ENCODE measurements around the gene ERG. TPM values are rescaled to one million over a fixed set of nuclear protein-coding genes. Genes with fewer than 3 reads are reported as not detected.

Gene ERG
- total RNA-seq, 1 experiment from 2014 or later = 0.11 TPM

DNA sequence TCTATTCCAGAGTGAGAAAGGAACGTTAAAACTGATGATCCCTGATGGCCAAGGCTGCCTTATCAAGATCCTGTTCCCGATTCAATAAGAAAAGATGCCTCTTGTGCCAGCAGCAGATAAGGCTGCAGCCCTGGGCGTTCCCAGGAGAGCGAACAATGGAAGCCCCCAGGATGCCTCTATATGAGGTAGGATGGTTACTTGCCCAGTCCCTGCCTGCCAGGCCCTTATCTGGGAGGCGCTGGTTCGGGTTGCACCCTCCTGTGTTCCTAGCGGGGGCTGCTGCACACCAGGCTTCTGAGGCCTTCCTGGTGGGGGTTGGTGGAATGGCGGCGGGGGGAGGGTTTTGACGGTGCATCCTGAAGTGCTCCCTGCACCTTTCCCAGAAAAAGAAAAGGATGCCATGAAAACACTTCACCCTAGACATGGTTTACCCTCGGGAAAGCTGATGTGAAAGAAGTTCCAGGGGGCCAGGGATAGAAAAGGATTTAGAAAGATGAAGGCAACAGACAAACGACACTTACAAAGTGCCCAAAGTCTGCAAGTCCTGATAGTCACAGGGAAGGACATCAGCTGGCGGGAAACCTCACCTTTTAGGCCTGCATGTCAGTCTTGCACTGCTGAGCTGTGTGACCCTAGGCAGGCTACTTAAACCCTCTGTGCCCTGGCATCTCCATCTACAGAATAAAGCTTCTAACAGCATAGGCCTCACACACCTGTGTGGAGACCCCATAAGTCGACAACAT is 141.2 kb downstream of the ERG start:
- Histone ChIP-seq H3K23me2 (ENCODE audit: insufficient read length, low read depth, low read length, poor library complexity, severe bottlenecking) (no peaks in the 10 kb centered on the region), H3K9me3 (ENCODE audit: control insufficient read depth, low read depth, low read length) (no peaks in the 10 kb centered on the region), H3K79me2 (ENCODE audit: insufficient read depth, low read length) (no peaks in the 10 kb centered on the region), H3K27ac (ENCODE audit: insufficient read length, low read depth, low read length) (no peak overlapping the region), H4K20me1 (ENCODE audit: control insufficient read depth, insufficient read depth, insufficient read length) (no peaks in the 10 kb centered on the region), H3K18ac (ENCODE audit: insufficient read length, low read depth, low read length) (no peak overlapping the region), H3K9ac (ENCODE audit: extremely low read depth, insufficient read length, low read length) (no peak overlapping the region), H2AFZ (ENCODE audit: low read length) (no peak overlapping the region), H2BK5ac (ENCODE audit: insufficient read length, low read length) (no peak overlapping the region), H3K14ac (ENCODE audit: insufficient read depth, low read length) (no peak overlapping the region), H3K4me2 (ENCODE audit: insufficient read depth, insufficient read length, low read length) (no peak overlapping the region), H3K27me3 (ENCODE audit: insufficient read depth, low read length) (no peaks in the 10 kb centered on the region; the same call in 1 of the 2 replicates), H2AK5ac (ENCODE audit: insufficient read length, low read length) (no peak overlapping the region), H3T11ph (ENCODE audit: low read length) (no peak overlapping the region), H4K8ac (replicated peaks; ENCODE audit: insufficient read length, low read depth, low read length) (no peak overlapping the region), H4K91ac (ENCODE audit: insufficient read length, low read depth, low read length) (no peak overlapping the region), H2BK20ac (ENCODE audit: low read depth, low read length, poor library complexity, severe bottlenecking) (no peak overlapping the region), H3K4ac (ENCODE audit: low read depth, low read length) (no peak overlapping the region), H3K4me1 (ENCODE audit: insufficient read depth, low read length) (peaks cover 3% of the 10 kb centered on the region; the same call in 1 of the 2 replicates), H3K79me1 (ENCODE audit: insufficient read depth, low read depth, low read length, poor library complexity, severe bottlenecking) (no peaks in the 10 kb centered on the region), H3K56ac (ENCODE audit: insufficient read length, low read depth, low read length) (no peak overlapping the region), H2BK120ac (ENCODE audit: low read depth, low read length, poor library complexity, severe bottlenecking) (no peak overlapping the region), H4K5ac (ENCODE audit: insufficient read length, low read depth, low read length) (no peak overlapping the region), H2BK15ac (ENCODE audit: low read depth, low read length) (no peak overlapping the region), H3K23ac (ENCODE audit: insufficient read length, low read depth, low read length) (no peak overlapping the region), H2BK12ac (ENCODE audit: insufficient read length, low read depth, low read length) (no peak overlapping the region)
- H3K27me3 Mint-ChIP-seq (ENCODE audit: low read depth) = peaks cover 31% of the 10 kb centered on the region
- H3K4me3 Mint-ChIP-seq = no peak overlapping the region
- H3K36me3 Mint-ChIP-seq (ENCODE audit: insufficient read depth in 1 of 3, low read depth in 3 of 3) = no peaks in the 10 kb centered on the region
- peaks cover 5 to 9% of the 10 kb centered on the region in 2 experiments for H3K4me1 Mint-ChIP-seq
- no peak for DNase-seq
- WGBS (ENCODE audit: extremely low coverage, insufficient read length, low lambda C conversion rate) = no CpG with 5 or more reads among the region's 14 CpGs
- TF ChIP-seq, protein P1, sequence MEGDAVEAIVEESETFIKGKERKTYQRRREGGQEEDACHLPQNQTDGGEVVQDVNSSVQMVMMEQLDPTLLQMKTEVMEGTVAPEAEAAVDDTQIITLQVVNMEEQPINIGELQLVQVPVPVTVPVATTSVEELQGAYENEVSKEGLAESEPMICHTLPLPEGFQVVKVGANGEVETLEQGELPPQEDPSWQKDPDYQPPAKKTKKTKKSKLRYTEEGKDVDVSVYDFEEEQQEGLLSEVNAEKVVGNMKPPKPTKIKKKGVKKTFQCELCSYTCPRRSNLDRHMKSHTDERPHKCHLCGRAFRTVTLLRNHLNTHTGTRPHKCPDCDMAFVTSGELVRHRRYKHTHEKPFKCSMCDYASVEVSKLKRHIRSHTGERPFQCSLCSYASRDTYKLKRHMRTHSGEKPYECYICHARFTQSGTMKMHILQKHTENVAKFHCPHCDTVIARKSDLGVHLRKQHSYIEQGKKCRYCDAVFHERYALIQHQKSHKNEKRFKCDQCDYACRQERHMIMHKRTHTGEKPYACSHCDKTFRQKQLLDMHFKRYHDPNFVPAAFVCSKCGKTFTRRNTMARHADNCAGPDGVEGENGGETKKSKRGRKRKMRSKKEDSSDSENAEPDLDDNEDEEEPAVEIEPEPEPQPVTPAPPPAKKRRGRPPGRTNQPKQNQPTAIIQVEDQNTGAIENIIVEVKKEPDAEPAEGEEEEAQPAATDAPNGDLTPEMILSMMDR (conservative IDR thresholded peaks at IDR 0.05) = no peak
- no peak overlapping the region for H3K27ac Mint-ChIP-seq
- peaks cover 2% of the 10 kb centered on the region in 2 experiments; a peak in 2 of 5 replicates for H3K9me3 Mint-ChIP-seq

Measured in H9 (cell line).